GM23338 (cell line): Measurements from ENCODE around the gene S1PR3. TPM values are rescaled to one million over a fixed set of nuclear protein-coding genes. Genes with fewer than 3 reads are reported as not detected.

ENCODE experiments used
- ATAC-seq: fragments of 200-7000 bp; cut with Tn5 transposase; 3 replicates; pipeline ENCODE4 v1.9.1; 2020
- DNase-seq: peaks from one replicate; pipeline ENCODE4 v3.0.0-alpha.2; 2015; ENCODE audit warnings: low spot score
- H2AFZ ChIP-seq: fragments of 200-600 bp; sonication (generic); 2 replicates; pipeline ENCODE4 v1.8.0; 2016; ENCODE audit warnings: antibody characterized with exemption, mild to moderate bottlenecking, moderate library complexity
- H3F3A ChIP-seq: fragments of 200-600 bp; sonication (generic); replicated peaks from 2 replicates; pipeline ENCODE4 v1.8.0; 2017; ENCODE audit warnings: antibody characterized with exemption, mixed run types, low read depth
- H3K27ac ChIP-seq: fragments of 200-600 bp; sonication (generic); 2 replicates; pipeline ENCODE4 v1.6.1; 2016; ENCODE audit warnings: low read depth
- H3K27me3 ChIP-seq: fragments of 200-600 bp; sonication (generic); 2 replicates; pipeline ENCODE4 v1.8.0; 2016; ENCODE audit warnings: mild to moderate bottlenecking, mixed run types, moderate library complexity; ENCODE audit not compliant: insufficient read depth
- H3K36me3 ChIP-seq: fragments of 200-600 bp; sonication (generic); 2 replicates; pipeline ENCODE4 v1.8.0; 2016; ENCODE audit warnings: mild to moderate bottlenecking; ENCODE audit not compliant: insufficient read depth
- H3K4me1 ChIP-seq: fragments of 200-600 bp; sonication (generic); 2 replicates; pipeline ENCODE4 v1.8.0; 2016; ENCODE audit warnings: mild to moderate bottlenecking, moderate library complexity; ENCODE audit not compliant: insufficient read depth
- H3K4me2 ChIP-seq: fragments of 200-600 bp; sonication (generic); 2 replicates; pipeline ENCODE4 v1.7.1; 2017; ENCODE audit warnings: mixed run types
- H3K4me3 ChIP-seq: fragments of 200-600 bp; sonication (generic); 2 replicates; pipeline ENCODE4 v1.6.1; 2016; ENCODE audit warnings: mixed run types
- H3K79me2 ChIP-seq: fragments of 200-600 bp; sonication (generic); replicated peaks from 2 replicates; pipeline ENCODE4 v1.8.0; 2017; ENCODE audit warnings: mild to moderate bottlenecking; ENCODE audit not compliant: insufficient read depth
- H3K9me2 ChIP-seq: fragments of 200-600 bp; sonication (generic); 2 replicates; pipeline ENCODE4 v1.8.0; 2017; ENCODE audit not compliant: insufficient read depth
- H4K20me1 ChIP-seq: fragments of 200-600 bp; sonication (generic); replicated peaks from 2 replicates; pipeline ENCODE4 v1.8.0; 2017; ENCODE audit warnings: mild to moderate bottlenecking; ENCODE audit not compliant: insufficient read depth
- H3K27ac Mint-ChIP-seq: 2 replicates; pipeline ENCODE4 v1.8.0; 2020; ENCODE audit warnings: inconsistent platforms, mild to moderate bottlenecking, moderate library complexity, mixed read lengths
- H3K27me3 Mint-ChIP-seq: 3 replicates; pipeline ENCODE4 v1.8.0; 2022; ENCODE audit warnings: low read depth, mild to moderate bottlenecking, moderate library complexity, mixed read lengths, inconsistent platforms; ENCODE audit not compliant: insufficient read depth, poor library complexity
- H3K36me3 Mint-ChIP-seq: 3 replicates; pipeline ENCODE4 v1.8.0; 2021; ENCODE audit warnings: low read depth, mild to moderate bottlenecking, inconsistent platforms, moderate library complexity, mixed read lengths
- H3K4me1 Mint-ChIP-seq: 3 replicates; pipeline ENCODE4 v1.8.0; 2020; ENCODE audit warnings: mild to moderate bottlenecking, inconsistent platforms, mixed read lengths
- H3K4me3 Mint-ChIP-seq: 3 replicates; pipeline ENCODE4 v1.8.0; 2021; ENCODE audit warnings: moderate library complexity, mild to moderate bottlenecking, inconsistent platforms, mixed read lengths
- H3K9me3 Mint-ChIP-seq: 3 replicates; pipeline ENCODE4 v1.8.0; 2020; ENCODE audit warnings: moderate library complexity, mild to moderate bottlenecking, inconsistent platforms, mixed read lengths
- CREB1 ChIP-seq: fragments of 250-450 bp; sonication (Bioruptor Pico); IDR thresholded peaks from 2 replicates; pipeline ENCODE4 v1.5.0; 2020; ENCODE audit warnings: low read depth, mild to moderate bottlenecking, moderate library complexity
- CTCF ChIP-seq, 2 experiments: fragments of 200-600 bp in 1 of 2; sonication (generic) in 1 of 2; conservative IDR thresholded peaks; 2 replicates each; pipeline versions ENCODE4 v1.5.1 to v1.6.1; 2016 to 2017; ENCODE audit warnings: antibody characterized with exemption in 2 of 2, low read depth in 2 of 2, mild to moderate bottlenecking in 2 of 2, moderate library complexity in 1 of 2
- EZH2phosphoT487 ChIP-seq: fragments of 200-600 bp; sonication (generic); IDR thresholded peaks from one replicate; pipeline ENCODE4 v1.8.1; 2018; ENCODE audit warnings: antibody characterized with exemption; ENCODE audit not compliant: unreplicated experiment
- JUNB ChIP-seq: IDR thresholded peaks from one replicate; pipeline ENCODE4 v1.6.1; 2016; ENCODE audit warnings: antibody characterized with exemption; ENCODE audit not compliant: unreplicated experiment
- NANOG ChIP-seq: IDR thresholded peaks from 2 replicates; pipeline ENCODE4 v1.6.1; 2016; ENCODE audit warnings: antibody characterized with exemption, borderline replicate concordance
- STAT1 ChIP-seq: IDR thresholded peaks from one replicate; pipeline ENCODE4 v1.6.1; 2016; ENCODE audit warnings: antibody characterized with exemption; ENCODE audit not compliant: unreplicated experiment
- ZNF114 ChIP-seq: fragments of 250-450 bp; sonication (Bioruptor Pico); IDR thresholded peaks from 2 replicates; pipeline ENCODE4 v1.5.0; 2020; ENCODE audit warnings: mild to moderate bottlenecking, moderate library complexity
- polyA plus RNA-seq: library from polyadenylated mRNA; unstranded; fragments of >200 nt; fragmentation: Nextera tagmentation; extraction: Ambion mirVana; gene quantifications from 2 replicates; pipeline ENCODE4 v1.2.1, GENCODE V29; 2016
- total RNA-seq: library from RNA; depleted of rRNA; stranded (reverse); fragments of >200 nt; shearing (Covaris generic); gene quantifications from 2 replicates; pipeline ENCODE4 v1.2.3, GENCODE V29; 2014
- TF ChIP-seq, protein P1 (sequence below): IDR thresholded peaks from 2 replicates; pipeline ENCODE4 v1.6.1; 2016; ENCODE audit warnings: antibody characterized with exemption
- TF ChIP-seq, protein P2 (sequence below): IDR thresholded peaks from one replicate; pipeline ENCODE4 v1.6.1; 2018; ENCODE audit warnings: antibody characterized with exemption; ENCODE audit not compliant: unreplicated experiment
- TF ChIP-seq, protein P3 (sequence below): fragments of 250-450 bp; sonication (Bioruptor Pico); IDR thresholded peaks from 2 replicates; pipeline ENCODE4 v1.5.0; 2020; ENCODE audit warnings: mild to moderate bottlenecking, moderate library complexity

The S1PR3 gene
- total and polyA plus RNA-seq, 2 experiments from 2014 or later, result 2.1 to 7.6 TPM

DNA sequence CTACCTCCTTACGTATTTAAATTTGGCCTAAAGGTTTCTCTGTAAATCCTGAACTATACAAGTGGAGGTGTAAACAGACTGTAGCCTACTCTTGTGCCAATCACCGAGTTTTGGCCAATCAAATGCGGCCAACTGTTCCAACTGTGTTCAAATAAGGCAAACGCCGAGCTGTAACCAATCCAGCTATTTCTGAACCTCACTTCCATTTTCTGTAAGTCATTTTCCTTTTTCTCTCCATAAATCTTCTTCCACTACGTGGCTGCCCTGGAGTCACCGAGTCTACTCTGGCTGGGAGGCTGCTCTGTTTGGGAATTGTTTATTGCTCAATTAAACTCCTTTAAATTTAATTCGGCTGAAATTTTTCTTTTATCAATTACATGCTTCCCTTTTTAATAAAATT is 58.4 kb downstream of the S1PR3 start (continued):
- no peak for TF ChIP-seq CREB1 (CRISPR knock-in tag)
- TF ChIP-seq JUNB, result no peak
- TF ChIP-seq ZNF114 (CRISPR knock-in tag), result no peak
- TF ChIP-seq STAT1, result no peak
- TF ChIP-seq, protein P1, sequence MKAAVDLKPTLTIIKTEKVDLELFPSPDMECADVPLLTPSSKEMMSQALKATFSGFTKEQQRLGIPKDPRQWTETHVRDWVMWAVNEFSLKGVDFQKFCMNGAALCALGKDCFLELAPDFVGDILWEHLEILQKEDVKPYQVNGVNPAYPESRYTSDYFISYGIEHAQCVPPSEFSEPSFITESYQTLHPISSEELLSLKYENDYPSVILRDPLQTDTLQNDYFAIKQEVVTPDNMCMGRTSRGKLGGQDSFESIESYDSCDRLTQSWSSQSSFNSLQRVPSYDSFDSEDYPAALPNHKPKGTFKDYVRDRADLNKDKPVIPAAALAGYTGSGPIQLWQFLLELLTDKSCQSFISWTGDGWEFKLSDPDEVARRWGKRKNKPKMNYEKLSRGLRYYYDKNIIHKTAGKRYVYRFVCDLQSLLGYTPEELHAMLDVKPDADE, result no peak
- no peak for TF ChIP-seq EZH2phosphoT487

DNA sequence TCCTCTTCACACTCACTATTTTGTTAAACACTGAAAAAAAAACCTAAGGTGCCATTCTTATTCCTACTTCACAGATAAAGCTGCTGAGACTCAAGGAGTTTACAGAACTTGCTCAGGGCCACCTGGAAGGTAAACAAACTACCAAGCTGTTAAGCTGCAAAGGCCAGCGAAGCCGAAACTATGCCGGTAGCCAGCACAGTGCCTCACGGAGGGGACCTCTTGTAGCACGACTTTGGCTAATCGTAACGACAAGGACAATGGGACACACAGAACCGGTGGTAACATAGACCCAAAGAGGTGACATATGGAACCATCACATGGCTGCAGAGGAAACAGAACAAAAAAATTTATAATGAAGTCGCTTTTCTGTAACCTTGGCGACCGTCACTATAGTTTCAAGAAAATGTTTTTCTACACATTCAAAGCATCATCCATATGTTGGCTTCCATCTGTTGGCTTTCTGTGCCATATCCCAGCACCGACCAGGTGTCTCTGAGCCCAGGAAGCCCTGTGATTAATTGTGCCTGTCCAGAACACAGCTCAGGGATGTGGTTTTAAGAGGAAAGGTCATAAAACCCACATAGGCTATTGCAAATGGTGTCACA is 60.3 kb downstream of the S1PR3 start:
- Histone ChIP-seq H3K9me2 (no peaks in the 10 kb centered on the region), H3K4me1 (no peaks in the 10 kb centered on the region), H3F3A (no peaks in the 10 kb centered on the region), H3K36me3 (no peaks in the 10 kb centered on the region), H3K4me2 (no peak overlapping the region), H4K20me1 (no peaks in the 10 kb centered on the region), H3K27me3 (no peaks in the 10 kb centered on the region), H3K27ac (no peak overlapping the region), H2AFZ (no peak overlapping the region), H3K79me2 (no peaks in the 10 kb centered on the region), H3K4me3 (no peak overlapping the region)
- H3K27me3 Mint-ChIP-seq, result peaks cover 3% of the 10 kb centered on the region
- ATAC-seq (no peak), DNase-seq (peak; percentile 13)
- H3K27ac Mint-ChIP-seq, result no peak overlapping the region
- no peaks in the 10 kb centered on the region for H3K36me3 Mint-ChIP-seq
- H3K9me3 Mint-ChIP-seq, result no peaks in the 10 kb centered on the region
- H3K4me3 Mint-ChIP-seq, result no peak overlapping the region
- H3K4me1 Mint-ChIP-seq, result no peaks in the 10 kb centered on the region
- TF ChIP-seq ZNF114 (CRISPR knock-in tag) (no peak), EZH2phosphoT487 (no peak), JUNB (no peak), NANOG (no peak), CREB1 (CRISPR knock-in tag) (no peak), CTCF (conservative IDR thresholded peaks at IDR 0.05; ENCODE audit: low read depth in 2 of 2) (no peak), STAT1 (no peak)
- TF ChIP-seq, protein P2, sequence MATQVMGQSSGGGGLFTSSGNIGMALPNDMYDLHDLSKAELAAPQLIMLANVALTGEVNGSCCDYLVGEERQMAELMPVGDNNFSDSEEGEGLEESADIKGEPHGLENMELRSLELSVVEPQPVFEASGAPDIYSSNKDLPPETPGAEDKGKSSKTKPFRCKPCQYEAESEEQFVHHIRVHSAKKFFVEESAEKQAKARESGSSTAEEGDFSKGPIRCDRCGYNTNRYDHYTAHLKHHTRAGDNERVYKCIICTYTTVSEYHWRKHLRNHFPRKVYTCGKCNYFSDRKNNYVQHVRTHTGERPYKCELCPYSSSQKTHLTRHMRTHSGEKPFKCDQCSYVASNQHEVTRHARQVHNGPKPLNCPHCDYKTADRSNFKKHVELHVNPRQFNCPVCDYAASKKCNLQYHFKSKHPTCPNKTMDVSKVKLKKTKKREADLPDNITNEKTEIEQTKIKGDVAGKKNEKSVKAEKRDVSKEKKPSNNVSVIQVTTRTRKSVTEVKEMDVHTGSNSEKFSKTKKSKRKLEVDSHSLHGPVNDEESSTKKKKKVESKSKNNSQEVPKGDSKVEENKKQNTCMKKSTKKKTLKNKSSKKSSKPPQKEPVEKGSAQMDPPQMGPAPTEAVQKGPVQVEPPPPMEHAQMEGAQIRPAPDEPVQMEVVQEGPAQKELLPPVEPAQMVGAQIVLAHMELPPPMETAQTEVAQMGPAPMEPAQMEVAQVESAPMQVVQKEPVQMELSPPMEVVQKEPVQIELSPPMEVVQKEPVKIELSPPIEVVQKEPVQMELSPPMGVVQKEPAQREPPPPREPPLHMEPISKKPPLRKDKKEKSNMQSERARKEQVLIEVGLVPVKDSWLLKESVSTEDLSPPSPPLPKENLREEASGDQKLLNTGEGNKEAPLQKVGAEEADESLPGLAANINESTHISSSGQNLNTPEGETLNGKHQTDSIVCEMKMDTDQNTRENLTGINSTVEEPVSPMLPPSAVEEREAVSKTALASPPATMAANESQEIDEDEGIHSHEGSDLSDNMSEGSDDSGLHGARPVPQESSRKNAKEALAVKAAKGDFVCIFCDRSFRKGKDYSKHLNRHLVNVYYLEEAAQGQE, result no peak
- TF ChIP-seq, protein P1, result no peak
- TF ChIP-seq, protein P3, sequence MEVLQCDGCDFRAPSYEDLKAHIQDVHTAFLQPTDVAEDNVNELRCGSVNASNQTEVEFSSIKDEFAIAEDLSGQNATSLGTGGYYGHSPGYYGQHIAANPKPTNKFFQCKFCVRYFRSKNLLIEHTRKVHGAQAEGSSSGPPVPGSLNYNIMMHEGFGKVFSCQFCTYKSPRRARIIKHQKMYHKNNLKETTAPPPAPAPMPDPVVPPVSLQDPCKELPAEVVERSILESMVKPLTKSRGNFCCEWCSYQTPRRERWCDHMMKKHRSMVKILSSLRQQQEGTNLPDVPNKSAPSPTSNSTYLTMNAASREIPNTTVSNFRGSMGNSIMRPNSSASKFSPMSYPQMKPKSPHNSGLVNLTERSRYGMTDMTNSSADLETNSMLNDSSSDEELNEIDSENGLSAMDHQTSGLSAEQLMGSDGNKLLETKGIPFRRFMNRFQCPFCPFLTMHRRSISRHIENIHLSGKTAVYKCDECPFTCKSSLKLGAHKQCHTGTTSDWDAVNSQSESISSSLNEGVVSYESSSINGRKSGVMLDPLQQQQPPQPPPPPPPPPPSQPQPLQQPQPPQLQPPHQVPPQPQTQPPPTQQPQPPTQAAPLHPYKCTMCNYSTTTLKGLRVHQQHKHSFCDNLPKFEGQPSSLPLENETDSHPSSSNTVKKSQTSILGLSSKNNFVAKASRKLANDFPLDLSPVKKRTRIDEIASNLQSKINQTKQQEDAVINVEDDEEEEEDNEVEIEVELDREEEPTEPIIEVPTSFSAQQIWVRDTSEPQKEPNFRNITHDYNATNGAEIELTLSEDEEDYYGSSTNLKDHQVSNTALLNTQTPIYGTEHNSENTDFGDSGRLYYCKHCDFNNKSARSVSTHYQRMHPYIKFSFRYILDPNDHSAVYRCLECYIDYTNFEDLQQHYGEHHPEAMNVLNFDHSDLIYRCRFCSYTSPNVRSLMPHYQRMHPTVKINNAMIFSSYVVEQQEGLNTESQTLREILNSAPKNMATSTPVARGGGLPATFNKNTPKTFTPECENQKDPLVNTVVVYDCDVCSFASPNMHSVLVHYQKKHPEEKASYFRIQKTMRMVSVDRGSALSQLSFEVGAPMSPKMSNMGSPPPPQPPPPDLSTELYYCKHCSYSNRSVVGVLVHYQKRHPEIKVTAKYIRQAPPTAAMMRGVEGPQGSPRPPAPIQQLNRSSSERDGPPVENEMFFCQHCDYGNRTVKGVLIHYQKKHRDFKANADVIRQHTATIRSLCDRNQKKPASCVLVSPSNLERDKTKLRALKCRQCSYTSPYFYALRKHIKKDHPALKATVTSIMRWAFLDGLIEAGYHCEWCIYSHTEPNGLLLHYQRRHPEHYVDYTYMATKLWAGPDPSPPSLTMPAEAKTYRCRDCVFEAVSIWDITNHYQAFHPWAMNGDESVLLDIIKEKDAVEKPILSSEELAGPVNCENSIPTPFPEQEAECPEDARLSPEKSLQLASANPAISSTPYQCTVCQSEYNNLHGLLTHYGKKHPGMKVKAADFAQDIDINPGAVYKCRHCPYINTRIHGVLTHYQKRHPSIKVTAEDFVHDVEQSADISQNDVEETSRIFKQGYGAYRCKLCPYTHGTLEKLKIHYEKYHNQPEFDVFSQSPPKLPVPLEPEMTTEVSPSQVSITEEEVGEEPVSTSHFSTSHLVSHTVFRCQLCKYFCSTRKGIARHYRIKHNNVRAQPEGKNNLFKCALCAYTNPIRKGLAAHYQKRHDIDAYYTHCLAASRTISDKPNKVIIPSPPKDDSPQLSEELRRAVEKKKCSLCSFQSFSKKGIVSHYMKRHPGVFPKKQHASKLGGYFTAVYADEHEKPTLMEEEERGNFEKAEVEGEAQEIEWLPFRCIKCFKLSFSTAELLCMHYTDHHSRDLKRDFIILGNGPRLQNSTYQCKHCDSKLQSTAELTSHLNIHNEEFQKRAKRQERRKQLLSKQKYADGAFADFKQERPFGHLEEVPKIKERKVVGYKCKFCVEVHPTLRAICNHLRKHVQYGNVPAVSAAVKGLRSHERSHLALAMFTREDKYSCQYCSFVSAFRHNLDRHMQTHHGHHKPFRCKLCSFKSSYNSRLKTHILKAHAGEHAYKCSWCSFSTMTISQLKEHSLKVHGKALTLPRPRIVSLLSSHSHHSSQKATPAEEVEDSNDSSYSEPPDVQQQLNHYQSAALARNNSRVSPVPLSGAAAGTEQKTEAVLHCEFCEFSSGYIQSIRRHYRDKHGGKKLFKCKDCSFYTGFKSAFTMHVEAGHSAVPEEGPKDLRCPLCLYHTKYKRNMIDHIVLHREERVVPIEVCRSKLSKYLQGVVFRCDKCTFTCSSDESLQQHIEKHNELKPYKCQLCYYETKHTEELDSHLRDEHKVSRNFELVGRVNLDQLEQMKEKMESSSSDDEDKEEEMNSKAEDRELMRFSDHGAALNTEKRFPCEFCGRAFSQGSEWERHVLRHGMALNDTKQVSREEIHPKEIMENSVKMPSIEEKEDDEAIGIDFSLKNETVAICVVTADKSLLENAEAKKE, result no peak
